Fibroblast of lung (primary cell): ENCODE data around the gene SGMS2.

Source experiments
- CTCF ChIP-seq, 2 donors: IDR thresholded peaks in 1 of 2; conservative IDR thresholded peaks in 1 of 2; 1 replicate in 1 of 2; 2 replicates in 1 of 2; pipeline ENCODE4 v1.5.1; 2011 to 2012; ENCODE audit warnings: low read length in 2 of 2, control low read depth in 1 of 2, inconsistent platforms in 1 of 2, low read depth in 1 of 2, mild to moderate bottlenecking in 1 of 2
- EZH2 ChIP-seq: IDR thresholded peaks from 2 replicates; pipeline ENCODE4 v1.5.1; 2012; ENCODE audit warnings: low read length, control low read depth, mild to moderate bottlenecking; ENCODE audit errors: missing control alignments

GRCh38 chr4:107853444-107854355 is 29.0 kb downstream of the SGMS2 start:
- TF ChIP-seq CTCF (conservative IDR thresholded peaks at IDR 0.05 in 1 of 2, IDR thresholded peaks at IDR 0.05 in 1 of 2; ENCODE audit: low read depth in 1 of 2, low read length in 2 of 2) = no peak
- TF ChIP-seq EZH2 = no peak
